Esophagus squamous epithelium (tissue), 5 donors: Measurements from ENCODE around the gene ID4. TPM values are rescaled to one million over a fixed set of nuclear protein-coding genes. Genes with fewer than 3 reads are reported as not detected.

Experiments
- DNase-seq: peaks from one replicate; lab custom pipeline; 2025; lab: John Stamatoyannopoulos, UW
- H3K27ac ChIP-seq, 4 donors: fragments of 200-600 bp; sonication (generic); one replicate each; pipeline ENCODE4 v1.5.1; 2016 to 2019; ENCODE audit warnings: mild to moderate bottlenecking in 1 of 4
- H3K27me3 ChIP-seq, 4 donors: fragments of 200-600 bp; sonication (generic); 1 replicate in 3 of 4; 2 replicates in 1 of 4; pipeline versions ENCODE4 v1.5.1 to v1.6.0; 2017 to 2021; ENCODE audit warnings: antibody characterized with exemption in 1 of 4
- H3K36me3 ChIP-seq, 3 donors: fragments of 200-600 bp; sonication (generic); one replicate each; pipeline ENCODE4 v1.5.1; 2016 to 2019
- H3K4me1 ChIP-seq, 3 donors: fragments of 200-600 bp; sonication (generic); one replicate each; pipeline ENCODE4 v1.5.1; 2017 to 2019
- H3K4me3 ChIP-seq, 4 donors: fragments of 200-600 bp; sonication (generic); 1 replicate in 3 of 4; 2 replicates in 1 of 4; pipeline ENCODE4 v1.5.1; 2016 to 2019; ENCODE audit warnings: mild to moderate bottlenecking in 2 of 4, moderate library complexity in 1 of 4
- H3K9me3 ChIP-seq, 3 donors: fragments of 200-600 bp; sonication (generic); one replicate each; pipeline ENCODE4 v1.5.1; 2016 to 2019
- CTCF ChIP-seq, 6 experiments: fragments of 450-650 bp in 4 of 6; fragments of 200-600 bp in 2 of 6; sonication (generic) in 2 of 6; IDR thresholded peaks; one replicate each; pipeline ENCODE4 v1.5.1; 2016 to 2019; ENCODE audit warnings: antibody characterized with exemption in 6 of 6, mild to moderate bottlenecking in 4 of 6, moderate library complexity in 4 of 6
- POLR2A ChIP-seq, 4 donors: fragments of 450-650 bp; IDR thresholded peaks; one replicate each; pipeline ENCODE4 v1.6.1; 2017; ENCODE audit warnings: antibody characterized with exemption in 4 of 4, mild to moderate bottlenecking in 4 of 4, moderate library complexity in 3 of 4
- WGBS, 2 donors: methylation state at CpG; one replicate each; pipeline ENCODE4 v1.1.5; 2018; 5-methylcytosine and 5-hydroxymethylcytosine counted together
- intact Hi-C: fragments of 100-400 bp; cut with DNase I; formaldehyde crosslinking; loops from one replicate; pipeline ENCODE4 v1.15.0; 2022
- total RNA-seq, 4 donors: library from RNA; depleted of rRNA; stranded (reverse); fragments of >200 nt; gene quantifications; one replicate each; pipeline ENCODE4 v1.1.0, GENCODE V29; 2016
- donor health status: DM: yes; HTN: yes; CAD: no.

Gene ID4
- total RNA-seq, 4 donors from 2014 or later = 12.9 to 37.0 (median 22.6) TPM

- peaks cover 0 to 3% (median 0%) of the 10 kb centered on the region in 3 donors for H3K4me1 ChIP-seq
- intact Hi-C loops = no loop called here
- peaks cover 0 to 8% (median 0%) of the 10 kb centered on the region in 4 donors for H3K27me3 ChIP-seq
- H3K36me3 ChIP-seq = no peaks in the 10 kb centered on the region
- H3K4me3 ChIP-seq = no peak overlapping the region
- no peak overlapping the region for H3K27ac ChIP-seq
- WGBS, 2 donors = 32 to 40% methylated on average over 5 of the region's 5 CpGs
- no peak for DNase-seq
- TF ChIP-seq POLR2A (IDR thresholded peaks at IDR 0.05) (no peak), CTCF (IDR thresholded peaks at IDR 0.05) (no peak)
- no peaks in the 10 kb centered on the region for H3K9me3 ChIP-seq
Measured at GRCh38 chr6:19866985-19867627, 29.9 kb downstream of the ID4 start.

- WGBS, 2 donors = 72 to 80% methylated on average over 8 to 9 of the region's 9 CpGs
- H3K27ac ChIP-seq = no peak overlapping the region
- no peak for DNase-seq
- H3K36me3 ChIP-seq = no peaks in the 10 kb centered on the region
- intact Hi-C loops = no loop called here
- H3K27me3 ChIP-seq = peaks cover 0 to 8% (median 0%) of the 10 kb centered on the region in 4 donors
- no peaks in the 10 kb centered on the region for H3K9me3 ChIP-seq
- no peak overlapping the region for H3K4me3 ChIP-seq
- TF ChIP-seq POLR2A (IDR thresholded peaks at IDR 0.05) = no peak
- TF ChIP-seq CTCF (IDR thresholded peaks at IDR 0.05) = no peak
- H3K4me1 ChIP-seq = no peaks in the 10 kb centered on the region
Measured at GRCh38 chr6:19869464-19869863, 32.3 kb downstream of the ID4 start.

- H3K4me1 ChIP-seq = no peaks in the 10 kb centered on the region
Measured at GRCh38 chr6:19870322-19870721, 33.2 kb downstream of the ID4 start.

GRCh38 chr6:19873031-19873430 lies 35.9 kb downstream of the ID4 start:
- Histone ChIP-seq H3K27ac (no peak overlapping the region), H3K4me1 (no peaks in the 10 kb centered on the region), H3K36me3 (no peaks in the 10 kb centered on the region), H3K4me3 (no peak overlapping the region), H3K9me3 (no peaks in the 10 kb centered on the region), H3K27me3 (peaks cover 0 to 5% (median 0%) of the 10 kb centered on the region in 4 donors)
- 57 to 67% methylated on average over 2 of the region's 2 CpGs for WGBS, 2 donors
- TF ChIP-seq POLR2A (IDR thresholded peaks at IDR 0.05) = no peak
- TF ChIP-seq CTCF (IDR thresholded peaks at IDR 0.05) = no peak
- intact Hi-C loops = no loop called here
- no peak for DNase-seq

More at GRCh38 chr6:19870322-19870721, 33.2 kb downstream of the ID4 start:
- intact Hi-C loops = no loop called here
- no peak overlapping the region for H3K27ac ChIP-seq
- TF ChIP-seq CTCF (IDR thresholded peaks at IDR 0.05) (no peak), POLR2A (IDR thresholded peaks at IDR 0.05) (no peak)
- DNase-seq = no peak
- H3K4me3 ChIP-seq = no peak overlapping the region
- H3K9me3 ChIP-seq = no peaks in the 10 kb centered on the region
- H3K27me3 ChIP-seq = peaks cover 0 to 8% (median 0%) of the 10 kb centered on the region in 4 donors
- no peaks in the 10 kb centered on the region for H3K36me3 ChIP-seq
- 78 to 81% methylated on average over 3 of the region's 3 CpGs for WGBS, 2 donors

- TF ChIP-seq POLR2A (IDR thresholded peaks at IDR 0.05) (no peak), CTCF (IDR thresholded peaks at IDR 0.05) (no peak)
- H3K36me3 ChIP-seq = no peaks in the 10 kb centered on the region
- intact Hi-C loops = no loop called here
- H3K4me3 ChIP-seq = no peak overlapping the region
- H3K9me3 ChIP-seq = no peaks in the 10 kb centered on the region
- H3K4me1 ChIP-seq = no peaks in the 10 kb centered on the region
- DNase-seq = no peak
- WGBS, 2 donors = 84 to 87% methylated on average over 5 of the region's 5 CpGs
- no peaks in the 10 kb centered on the region for H3K27me3 ChIP-seq
- H3K27ac ChIP-seq = no peak overlapping the region
Measured at GRCh38 chr6:19876672-19877071, 39.5 kb downstream of the ID4 start.
